RWPE2 (cell line): ENCODE data around the gene CAMK1.

Source experiments
- ATAC-seq: fragments of 200-7000 bp; cut with Tn5 transposase; 3 replicates; pipeline ENCODE4 v1.9.1; 2021; ENCODE audit warnings: low read depth
- DNase-seq: peaks from one replicate; pipeline ENCODE4 v3.0.0-alpha.2; 2020; ENCODE audit warnings: low spot score
- H3K27ac ChIP-seq: fragments of 450-650 bp; 2 replicates; pipeline ENCODE4 v1.5.1; 2017; ENCODE audit warnings: mild to moderate bottlenecking; ENCODE audit not compliant: poor library complexity, severe bottlenecking
- H3K27me3 ChIP-seq: fragments of 250-450 bp; sonication (Bioruptor Pico); 2 replicates; pipeline ENCODE4 v1.5.1; 2021; ENCODE audit warnings: mild to moderate bottlenecking, moderate library complexity; ENCODE audit not compliant: insufficient read depth, poor library complexity, severe bottlenecking
- H3K36me3 ChIP-seq: fragments of 250-450 bp; sonication (Bioruptor Pico); 2 replicates; pipeline ENCODE4 v1.5.1; 2020; ENCODE audit warnings: low read depth, mild to moderate bottlenecking, moderate library complexity
- H3K4me1 ChIP-seq: fragments of 250-450 bp; sonication (Bioruptor Pico); 2 replicates; pipeline ENCODE4 v1.5.1; 2021; ENCODE audit warnings: mild to moderate bottlenecking, moderate library complexity; ENCODE audit not compliant: insufficient read depth, poor library complexity, severe bottlenecking
- H3K4me3 ChIP-seq: fragments of 250-450 bp; sonication (Bioruptor Pico); 2 replicates; pipeline ENCODE4 v1.5.1; 2021; ENCODE audit warnings: mild to moderate bottlenecking, moderate library complexity; ENCODE audit not compliant: severe bottlenecking
- H3K9me3 ChIP-seq: fragments of 250-450 bp; sonication (Bioruptor Pico); 2 replicates; pipeline ENCODE4 v1.5.1; 2021; ENCODE audit warnings: mild to moderate bottlenecking, moderate library complexity; ENCODE audit not compliant: severe bottlenecking
- CTCF ChIP-seq: fragments of 450-650 bp; IDR thresholded peaks from one replicate; pipeline ENCODE4 v1.5.1; 2017; ENCODE audit warnings: mild to moderate bottlenecking, moderate library complexity; ENCODE audit not compliant: poor library complexity, severe bottlenecking

Gene CAMK1

DNA sequence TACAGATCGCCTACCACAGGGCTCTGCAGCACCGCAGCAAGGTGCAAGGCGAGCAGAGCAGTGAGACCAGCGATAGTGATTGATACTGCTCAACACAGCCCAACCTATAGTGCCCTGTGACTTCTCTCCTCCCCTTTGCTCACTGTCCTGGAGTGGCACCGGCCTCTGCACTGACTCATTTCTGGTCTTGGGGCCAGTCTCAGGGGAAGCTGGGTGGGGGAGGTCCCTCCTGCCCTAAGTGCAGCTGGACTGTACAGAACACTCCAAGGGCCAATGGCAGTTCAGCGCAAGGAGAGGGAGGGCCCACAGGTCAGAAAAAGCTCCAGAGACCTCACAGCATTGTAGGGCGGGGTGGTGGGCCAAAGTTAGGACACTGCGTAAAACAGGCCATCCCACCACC, 22.5 kb downstream of the CAMK1 start:
- no peak for DNase-seq

DNA sequence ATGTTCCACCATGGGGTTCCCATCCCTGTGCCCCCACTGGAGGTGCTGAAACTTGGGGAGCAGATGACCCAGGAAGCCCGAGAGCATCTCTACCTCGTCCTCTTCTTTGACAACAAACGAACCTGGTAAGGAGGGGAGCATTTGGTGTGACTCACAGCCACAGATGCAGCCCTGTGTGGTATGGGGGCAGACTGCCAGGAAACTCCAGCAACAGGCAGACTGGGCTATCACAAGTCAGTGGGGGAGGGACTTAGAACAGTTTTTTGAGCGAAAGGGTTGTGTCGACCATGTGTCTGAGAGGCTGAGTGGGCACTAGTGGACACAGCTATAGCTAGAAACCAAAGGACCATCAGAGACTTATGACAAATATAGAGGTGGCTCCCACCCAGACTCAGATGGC, 23.4 kb downstream of the CAMK1 start:
- H3K36me3 ChIP-seq: peaks cover 60% of the 10 kb centered on the region
- H3K4me1 ChIP-seq: no peaks in the 10 kb centered on the region
- no peak overlapping the region for H3K27ac ChIP-seq
- DNase-seq (no peak), ATAC-seq (no peak)
- no peak overlapping the region for H3K4me3 ChIP-seq
- TF ChIP-seq CTCF: no peak
- no peaks in the 10 kb centered on the region for H3K27me3 ChIP-seq
- no peaks in the 10 kb centered on the region for H3K9me3 ChIP-seq

More for the DNA sequence above, 22.5 kb downstream of the CAMK1 start:
- peaks cover 60% of the 10 kb centered on the region for H3K36me3 ChIP-seq
- no peaks in the 10 kb centered on the region for H3K4me1 ChIP-seq
- H3K27ac ChIP-seq: no peak overlapping the region
- TF ChIP-seq CTCF: no peak
- H3K27me3 ChIP-seq: no peaks in the 10 kb centered on the region
- H3K4me3 ChIP-seq: no peak overlapping the region
- no peak for ATAC-seq
- H3K9me3 ChIP-seq: no peaks in the 10 kb centered on the region

DNA sequence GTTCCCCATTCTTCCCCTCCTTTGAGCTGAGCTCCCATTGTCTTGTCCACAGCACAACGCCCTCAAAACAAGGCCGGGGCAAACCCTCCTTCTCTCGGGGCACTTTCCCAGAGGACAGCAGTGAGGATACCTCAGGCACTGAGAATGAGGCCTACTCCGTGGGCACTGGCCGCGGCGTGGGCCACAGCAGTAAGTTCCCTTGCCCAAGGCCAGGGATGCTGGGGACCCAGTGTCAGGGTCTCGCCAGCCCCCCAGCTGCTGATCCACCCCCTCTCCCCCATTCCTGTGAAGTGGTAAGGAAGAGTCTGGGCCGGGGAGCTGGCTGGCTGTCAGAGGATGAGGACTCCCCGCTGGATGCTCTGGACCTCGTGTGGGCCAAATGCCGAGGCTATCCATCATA, 24.2 kb downstream of the CAMK1 start:
- Histone ChIP-seq H3K4me3 (no peak overlapping the region), H3K36me3 (peaks cover 65% of the 10 kb centered on the region), H3K4me1 (no peaks in the 10 kb centered on the region), H3K9me3 (no peaks in the 10 kb centered on the region), H3K27me3 (no peaks in the 10 kb centered on the region), H3K27ac (no peak overlapping the region)
- ATAC-seq (no peak), DNase-seq (no peak)
- no peak for TF ChIP-seq CTCF

DNA sequence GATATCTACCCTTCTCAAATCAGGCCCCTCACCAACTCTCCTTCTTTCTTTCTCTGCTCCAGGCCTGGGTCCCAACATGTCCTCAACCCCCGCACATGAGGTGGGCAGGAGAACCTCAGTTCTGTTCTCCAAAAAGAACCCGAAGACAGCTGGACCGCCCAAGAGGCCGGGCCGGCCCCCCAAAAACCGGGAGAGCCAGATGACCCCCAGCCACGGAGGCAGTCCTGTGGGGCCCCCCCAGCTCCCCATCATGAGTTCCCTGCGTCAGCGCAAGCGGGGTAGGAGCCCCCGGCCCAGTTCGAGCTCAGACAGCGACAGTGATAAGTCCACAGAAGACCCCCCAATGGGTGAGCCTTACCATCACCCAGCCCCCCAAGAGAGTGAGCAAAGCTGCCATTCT, 25.6 kb downstream of the CAMK1 start:
- Histone ChIP-seq H3K27me3 (no peaks in the 10 kb centered on the region), H3K4me1 (no peaks in the 10 kb centered on the region), H3K4me3 (no peak overlapping the region), H3K36me3 (peaks cover 79% of the 10 kb centered on the region), H3K27ac (no peak overlapping the region), H3K9me3 (no peaks in the 10 kb centered on the region)
- no peak for ATAC-seq
- no peak for TF ChIP-seq CTCF
- DNase-seq: no peak

DNA sequence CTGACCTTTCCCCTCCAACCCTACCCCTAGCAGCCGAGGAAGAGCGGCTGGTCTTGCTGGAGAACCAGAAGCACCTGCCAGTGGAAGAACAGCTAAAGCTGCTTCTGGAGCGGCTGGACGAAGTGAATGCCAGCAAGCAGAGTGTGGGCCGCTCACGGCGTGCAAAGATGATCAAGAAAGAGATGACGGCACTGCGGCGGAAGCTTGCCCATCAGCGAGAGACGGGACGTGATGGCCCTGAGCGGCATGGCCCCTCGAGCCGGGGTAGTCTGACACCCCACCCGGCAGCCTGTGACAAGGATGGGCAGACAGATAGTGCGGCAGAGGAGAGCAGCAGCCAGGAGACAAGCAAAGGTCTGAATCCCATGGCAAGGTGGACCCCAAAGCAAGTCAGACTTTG, 26.2 kb downstream of the CAMK1 start:
- no peak for ATAC-seq

More for the DNA sequence above, 26.2 kb downstream of the CAMK1 start:
- no peaks in the 10 kb centered on the region for H3K27me3 ChIP-seq
- no peak overlapping the region for H3K27ac ChIP-seq
- H3K9me3 ChIP-seq: no peaks in the 10 kb centered on the region
- peaks cover 85% of the 10 kb centered on the region for H3K36me3 ChIP-seq
- TF ChIP-seq CTCF: no peak
- no peak overlapping the region for H3K4me3 ChIP-seq
- no peaks in the 10 kb centered on the region for H3K4me1 ChIP-seq
- DNase-seq: no peak
